ENCODE results near the gene KRTAP25-1.

KRTAP25-1 gene

DNA sequence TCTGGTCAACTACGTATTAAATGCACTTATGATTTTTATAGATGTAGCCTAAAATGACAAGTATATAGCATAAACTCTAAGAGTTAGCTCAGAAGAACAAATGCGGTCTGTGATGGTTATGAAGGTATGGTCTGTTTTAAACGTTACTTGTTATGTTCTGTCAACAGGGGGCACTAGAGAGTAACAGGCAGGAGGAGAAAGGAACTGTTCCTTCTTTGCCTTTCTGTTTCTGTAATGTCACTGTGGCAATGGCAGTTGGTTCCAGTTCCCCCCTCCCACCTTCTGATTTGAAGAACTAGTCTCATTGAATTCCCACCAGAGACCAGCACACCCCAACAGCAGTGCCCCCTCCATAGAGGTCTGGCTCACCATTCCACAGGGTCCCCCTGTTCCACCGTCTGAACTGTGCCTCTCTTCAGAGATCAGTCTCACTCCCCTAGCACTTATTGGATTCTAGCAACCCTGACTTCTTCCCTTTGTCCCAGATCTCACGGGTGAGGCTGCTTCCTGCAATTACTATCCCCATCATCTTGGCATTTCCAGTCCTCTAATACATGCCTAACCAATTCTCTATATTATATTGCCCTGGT, 20.6 kb downstream of the KRTAP25-1 start:
- no peaks in the 10 kb centered on the region for H3K9me3 ChIP-seq
- no peaks in the 10 kb centered on the region for H3K27me3 ChIP-seq
- DNase-seq = peak; percentile 8
- no peak overlapping the region for H3K4me3 ChIP-seq (ENCODE audit: low read depth, low read length)
- TF ChIP-seq, protein P1, sequence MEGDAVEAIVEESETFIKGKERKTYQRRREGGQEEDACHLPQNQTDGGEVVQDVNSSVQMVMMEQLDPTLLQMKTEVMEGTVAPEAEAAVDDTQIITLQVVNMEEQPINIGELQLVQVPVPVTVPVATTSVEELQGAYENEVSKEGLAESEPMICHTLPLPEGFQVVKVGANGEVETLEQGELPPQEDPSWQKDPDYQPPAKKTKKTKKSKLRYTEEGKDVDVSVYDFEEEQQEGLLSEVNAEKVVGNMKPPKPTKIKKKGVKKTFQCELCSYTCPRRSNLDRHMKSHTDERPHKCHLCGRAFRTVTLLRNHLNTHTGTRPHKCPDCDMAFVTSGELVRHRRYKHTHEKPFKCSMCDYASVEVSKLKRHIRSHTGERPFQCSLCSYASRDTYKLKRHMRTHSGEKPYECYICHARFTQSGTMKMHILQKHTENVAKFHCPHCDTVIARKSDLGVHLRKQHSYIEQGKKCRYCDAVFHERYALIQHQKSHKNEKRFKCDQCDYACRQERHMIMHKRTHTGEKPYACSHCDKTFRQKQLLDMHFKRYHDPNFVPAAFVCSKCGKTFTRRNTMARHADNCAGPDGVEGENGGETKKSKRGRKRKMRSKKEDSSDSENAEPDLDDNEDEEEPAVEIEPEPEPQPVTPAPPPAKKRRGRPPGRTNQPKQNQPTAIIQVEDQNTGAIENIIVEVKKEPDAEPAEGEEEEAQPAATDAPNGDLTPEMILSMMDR (IDR thresholded peaks at IDR 0.05; ENCODE audit: low read depth, low read length) = peak; percentile 43
- H3K4me1 ChIP-seq = no peaks in the 10 kb centered on the region
- H3K36me3 ChIP-seq = no peaks in the 10 kb centered on the region

DNA sequence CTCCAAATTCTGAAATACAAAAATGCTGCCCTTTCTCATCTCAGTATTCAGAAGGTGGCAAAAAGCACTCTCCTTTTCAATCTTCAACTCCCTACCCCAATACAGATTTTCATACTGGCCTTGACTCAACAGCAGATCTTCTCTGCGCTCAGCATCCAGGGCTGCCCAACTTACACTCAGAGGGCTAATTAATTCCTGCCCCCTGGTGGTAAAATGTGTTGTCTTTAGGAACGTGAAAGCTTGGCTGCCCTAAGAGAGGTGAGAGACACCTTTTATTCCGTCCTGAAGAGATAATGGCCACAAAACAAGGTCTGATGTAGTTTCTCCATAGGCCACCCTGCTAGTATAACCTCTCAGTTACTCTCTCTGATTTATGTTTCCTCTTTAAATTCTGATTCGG, 31.5 kb downstream of the KRTAP25-1 start:
- Histone ChIP-seq H3K4me3 (ENCODE audit: low read depth, low read length) (no peak overlapping the region), H3K27me3 (no peaks in the 10 kb centered on the region), H3K4me1 (no peaks in the 10 kb centered on the region), H3K36me3 (no peaks in the 10 kb centered on the region), H3K9me3 (no peaks in the 10 kb centered on the region)
- TF ChIP-seq, protein P1 (IDR thresholded peaks at IDR 0.05; ENCODE audit: low read depth, low read length) = peak; percentile 14; the same call in 1 of the 2 replicates
- no peak for DNase-seq

DNA sequence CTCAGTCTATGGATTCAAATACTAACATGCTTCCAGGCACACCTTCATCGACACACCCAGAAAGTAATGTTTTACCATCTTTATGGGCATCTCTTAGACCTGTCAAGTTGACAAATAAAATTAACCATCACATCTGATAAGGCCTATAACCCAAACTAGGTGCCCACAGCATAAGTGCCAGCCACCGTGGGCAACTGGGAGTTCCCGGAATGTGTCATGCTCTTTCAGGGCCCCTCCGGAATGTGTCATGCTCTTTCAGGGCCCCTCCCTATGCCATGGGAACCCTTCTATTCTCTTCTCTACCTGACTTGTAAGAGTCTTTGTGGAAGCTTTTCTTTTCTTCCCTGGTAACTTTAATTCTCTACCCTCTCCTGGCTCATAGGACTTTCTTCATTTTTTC, 33.2 kb downstream of the KRTAP25-1 start:
- Histone ChIP-seq H3K4me1 (no peaks in the 10 kb centered on the region), H3K36me3 (no peaks in the 10 kb centered on the region), H3K4me3 (ENCODE audit: low read depth, low read length) (no peak overlapping the region), H3K9me3 (no peaks in the 10 kb centered on the region), H3K27me3 (no peaks in the 10 kb centered on the region)
- no peak for DNase-seq
- TF ChIP-seq, protein P1 (IDR thresholded peaks at IDR 0.05; ENCODE audit: low read depth, low read length) = no peak

DNA sequence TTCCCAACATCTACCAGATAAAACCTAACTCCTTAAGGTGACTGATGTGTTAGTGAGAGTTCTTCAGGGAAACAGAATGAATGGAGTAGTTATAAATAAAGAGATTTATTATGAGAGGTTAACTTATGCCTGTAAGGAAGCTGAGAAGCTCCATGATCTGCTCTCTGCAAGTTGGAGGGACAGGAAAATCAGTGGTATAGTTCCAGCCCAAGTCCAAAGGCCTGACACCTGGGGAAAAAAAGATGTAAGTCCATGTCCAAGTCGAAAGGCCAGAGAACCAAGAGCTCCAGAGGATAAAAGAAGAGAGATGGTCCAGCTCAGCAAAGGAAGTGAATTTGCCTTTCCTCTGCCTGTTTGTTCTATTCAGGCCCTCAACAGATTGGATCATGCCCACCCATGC, 33.6 kb downstream of the KRTAP25-1 start:
- H3K4me3 ChIP-seq (ENCODE audit: low read depth, low read length) = no peak overlapping the region
- no peaks in the 10 kb centered on the region for H3K9me3 ChIP-seq
- H3K36me3 ChIP-seq = no peaks in the 10 kb centered on the region
- TF ChIP-seq, protein P1 (IDR thresholded peaks at IDR 0.05; ENCODE audit: low read depth, low read length) = no peak
- no peak for DNase-seq
- no peaks in the 10 kb centered on the region for H3K4me1 ChIP-seq
- H3K27me3 ChIP-seq = no peaks in the 10 kb centered on the region

GRCh38 chr21:30251781-30252180, 37.5 kb downstream of the KRTAP25-1 start:
- H3K36me3 ChIP-seq = no peaks in the 10 kb centered on the region
- no peaks in the 10 kb centered on the region for H3K9me3 ChIP-seq
- no peak for DNase-seq
- no peaks in the 10 kb centered on the region for H3K4me1 ChIP-seq
- no peaks in the 10 kb centered on the region for H3K27me3 ChIP-seq
- TF ChIP-seq, protein P1 (IDR thresholded peaks at IDR 0.05; ENCODE audit: low read depth, low read length) = no peak
- no peak overlapping the region for H3K4me3 ChIP-seq (ENCODE audit: low read depth, low read length)

DNA sequence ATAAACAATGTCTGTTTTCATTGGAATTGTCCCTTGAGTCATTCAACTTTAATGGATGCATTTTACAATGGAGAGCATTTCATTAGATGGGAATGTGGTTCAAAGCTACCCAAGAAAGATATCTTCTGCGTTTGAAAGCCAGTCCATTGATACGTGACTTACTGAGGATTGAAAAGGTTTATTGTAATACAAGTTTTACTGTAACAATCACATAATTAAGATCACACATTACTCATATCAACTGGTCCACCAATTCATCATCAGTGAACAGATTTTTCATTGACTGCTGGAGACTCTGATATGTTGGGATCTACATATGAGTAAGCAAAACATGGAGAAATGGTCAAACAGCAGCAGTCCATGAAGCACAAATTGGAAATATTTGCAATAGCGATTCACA, 39.4 kb downstream of the KRTAP25-1 start:
- H3K9me3 ChIP-seq = no peaks in the 10 kb centered on the region
- no peaks in the 10 kb centered on the region for H3K36me3 ChIP-seq
- no peaks in the 10 kb centered on the region for H3K27me3 ChIP-seq
- TF ChIP-seq, protein P1 (IDR thresholded peaks at IDR 0.05; ENCODE audit: low read depth, low read length) = no peak
- no peak for DNase-seq
- H3K4me3 ChIP-seq (ENCODE audit: low read depth, low read length) = no peak overlapping the region
- no peaks in the 10 kb centered on the region for H3K4me1 ChIP-seq

Measured in BE2C (cell line).